ENCODE data around the gene C6orf163.

- TF ChIP-seq EP300 (IDR thresholded peaks at IDR 0.05) (no peak), POLR2AphosphoS5 (IDR thresholded peaks at IDR 0.05) (no peak)
These were observed 5.9 kb downstream of the C6orf163 start for GRCh38 chr6:87350516-87350915.
